A673 (cell line): ENCODE data around the gene HSD11B1. TPM values are rescaled to one million over a fixed set of nuclear protein-coding genes. Genes with fewer than 3 reads are reported as not detected.

Source experiments
- BruUV-seq: library from RNA; stranded (reverse); fragments of 400-500 nt; replicated peaks from 2 replicates; lab custom pipeline; 2021; lab: Mats Ljungman, UMichigan
- CTCF ChIA-PET: fragments of 300-600 bp; sonication (Branson Sonifier 250); formaldehyde crosslinking; loops from one replicate; lab custom pipeline; 2022; ENCODE audit warnings: antibody characterized with exemption; lab: Charles Lee
- POLR2A ChIA-PET: fragments of 300-600 bp; sonication (Branson Sonifier 250); formaldehyde crosslinking; loops from one replicate; lab custom pipeline; 2022; ENCODE audit warnings: antibody characterized with exemption; ENCODE audit not compliant: low non-redundant PET; lab: Charles Lee
- DNase-seq: peaks from one replicate; pipeline ENCODE4 v3.0.0-alpha.2; 2015; ENCODE audit warnings: low spot score
- H3K27ac ChIP-seq: fragments of 200-600 bp; sonication (generic); 2 replicates; pipeline ENCODE4 v1.5.1; 2016; ENCODE audit warnings: mixed run types, low read depth, mild to moderate bottlenecking, mixed read lengths, antibody characterized with exemption, low read length; ENCODE audit not compliant: poor library complexity, severe bottlenecking
- H3K27me3 ChIP-seq: fragments of 200-600 bp; sonication (generic); replicated peaks from 2 replicates; pipeline ENCODE4 v1.6.1; 2017; ENCODE audit warnings: mixed run types, low read depth, mild to moderate bottlenecking, mixed read lengths, antibody characterized with exemption, low read length; ENCODE audit not compliant: insufficient read depth, poor library complexity
- H3K36me3 ChIP-seq: fragments of 200-600 bp; sonication (generic); 2 replicates; pipeline ENCODE4 v1.6.1; 2016; ENCODE audit warnings: mixed run types, mild to moderate bottlenecking, mixed read lengths, antibody characterized with exemption, low read length; ENCODE audit not compliant: insufficient read depth, poor library complexity, severe bottlenecking
- H3K4me1 ChIP-seq: fragments of 200-600 bp; sonication (generic); 2 replicates; pipeline ENCODE4 v1.6.1; 2017; ENCODE audit warnings: mixed run types, mild to moderate bottlenecking, mixed read lengths, antibody characterized with exemption, low read length; ENCODE audit not compliant: insufficient read depth, poor library complexity, severe bottlenecking
- H3K4me3 ChIP-seq: fragments of 200-600 bp; sonication (generic); 2 replicates; pipeline ENCODE4 v1.5.1; 2016; ENCODE audit warnings: low read depth, mixed run types, mild to moderate bottlenecking, mixed read lengths, low read length; ENCODE audit not compliant: poor library complexity, severe bottlenecking
- H3K9me3 ChIP-seq: fragments of 200-600 bp; sonication (generic); 2 replicates; pipeline ENCODE4 v1.6.1; 2016; ENCODE audit warnings: mixed run types, low read depth, mild to moderate bottlenecking, mixed read lengths, antibody characterized with exemption, low read length; ENCODE audit not compliant: poor library complexity, severe bottlenecking
- EZH2 ChIP-seq: fragments of 200-600 bp; sonication (generic); IDR thresholded peaks from 2 replicates; pipeline ENCODE4 v1.6.1; 2017; ENCODE audit warnings: borderline replicate concordance, low read depth, mild to moderate bottlenecking, mixed read lengths, antibody characterized with exemption, low read length; ENCODE audit not compliant: poor library complexity, severe bottlenecking
- intact Hi-C: fragments of 100-400 bp; cut with micrococcal nuclease; formaldehyde crosslinking; loops from one replicate; pipeline ENCODE4 v1.10.0; 2022; ENCODE audit not compliant: unreplicated experiment
- total RNA-seq: library from RNA; stranded (reverse); gene quantifications from 2 replicates; pipeline ENCODE4 v1.2.3, GENCODE V29; 2021
- TF ChIP-seq, protein P1 (sequence below): fragments of 300-800, 200-600 bp; sonication (generic); conservative IDR thresholded peaks from 2 replicates; pipeline ENCODE4 v1.5.1; 2017; ENCODE audit warnings: low read depth, mild to moderate bottlenecking, antibody characterized with exemption, low read length, moderate library complexity, mixed read lengths

Gene HSD11B1
- total RNA-seq, 1 experiment from 2014 or later: not detected

GRCh38 chr1:209780268-209780667 lies 75.6 kb downstream of the HSD11B1 start:
- POLR2A ChIA-PET: no interaction called here

GRCh38 chr1:209783386-209783785 lies 78.7 kb downstream of the HSD11B1 start:
- intact Hi-C loops: no loop called here
- H3K27ac ChIP-seq: no peak overlapping the region
- TF ChIP-seq EZH2: no peak
- TF ChIP-seq, protein P1, sequence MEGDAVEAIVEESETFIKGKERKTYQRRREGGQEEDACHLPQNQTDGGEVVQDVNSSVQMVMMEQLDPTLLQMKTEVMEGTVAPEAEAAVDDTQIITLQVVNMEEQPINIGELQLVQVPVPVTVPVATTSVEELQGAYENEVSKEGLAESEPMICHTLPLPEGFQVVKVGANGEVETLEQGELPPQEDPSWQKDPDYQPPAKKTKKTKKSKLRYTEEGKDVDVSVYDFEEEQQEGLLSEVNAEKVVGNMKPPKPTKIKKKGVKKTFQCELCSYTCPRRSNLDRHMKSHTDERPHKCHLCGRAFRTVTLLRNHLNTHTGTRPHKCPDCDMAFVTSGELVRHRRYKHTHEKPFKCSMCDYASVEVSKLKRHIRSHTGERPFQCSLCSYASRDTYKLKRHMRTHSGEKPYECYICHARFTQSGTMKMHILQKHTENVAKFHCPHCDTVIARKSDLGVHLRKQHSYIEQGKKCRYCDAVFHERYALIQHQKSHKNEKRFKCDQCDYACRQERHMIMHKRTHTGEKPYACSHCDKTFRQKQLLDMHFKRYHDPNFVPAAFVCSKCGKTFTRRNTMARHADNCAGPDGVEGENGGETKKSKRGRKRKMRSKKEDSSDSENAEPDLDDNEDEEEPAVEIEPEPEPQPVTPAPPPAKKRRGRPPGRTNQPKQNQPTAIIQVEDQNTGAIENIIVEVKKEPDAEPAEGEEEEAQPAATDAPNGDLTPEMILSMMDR: no peak
- no peaks in the 10 kb centered on the region for H3K36me3 ChIP-seq
- POLR2A ChIA-PET: no interaction called here
- no TSS peak for BruUV-seq
- peaks cover 13% of the 10 kb centered on the region for H3K4me1 ChIP-seq
- H3K27me3 ChIP-seq: peaks cover 5% of the 10 kb centered on the region
- CTCF ChIA-PET: no interaction called here
- no peak for DNase-seq
- H3K9me3 ChIP-seq: no peaks in the 10 kb centered on the region
- H3K4me3 ChIP-seq: peak overlapping the region; percentile 63

More at GRCh38 chr1:209780268-209780667, 75.6 kb downstream of the HSD11B1 start:
- no TSS peak for BruUV-seq
- TF ChIP-seq EZH2: no peak
- TF ChIP-seq, protein P1: no peak
- H3K9me3 ChIP-seq: no peaks in the 10 kb centered on the region
- no peak overlapping the region for H3K27ac ChIP-seq
- intact Hi-C loops: no loop called here
- peaks cover 13% of the 10 kb centered on the region for H3K4me1 ChIP-seq
- no peaks in the 10 kb centered on the region for H3K27me3 ChIP-seq
- CTCF ChIA-PET: no interaction called here
- no peaks in the 10 kb centered on the region for H3K36me3 ChIP-seq
- no peak for DNase-seq
- no peak overlapping the region for H3K4me3 ChIP-seq

Other genes with a start within 250 kb of the HSD11B1 start
- gene CAMK1G, start 121.1 kb upstream of the HSD11B1 start, total RNA-seq: 18.6 and 21.2 TPM in 2 replicates
- gene LAMB3, start 52.4 kb upstream of the HSD11B1 start, total RNA-seq: 8.1 and 12.7 TPM in 2 replicates
- 5.8 and 9.0 TPM in 2 replicates for gene G0S2, start 29.4 kb upstream of the HSD11B1 start, total RNA-seq
- gene TRAF3IP3, start 51.2 kb downstream of the HSD11B1 start, total RNA-seq: 1.2 and 1.6 TPM in 2 replicates
- gene C1orf74, start 79.7 kb downstream of the HSD11B1 start, total RNA-seq: 4.2 and 5.0 TPM in 2 replicates
- gene IRF6, start 101.3 kb downstream of the HSD11B1 start, total RNA-seq: 0.17 and 0.28 TPM in 2 replicates
- 8.9 and 11.5 TPM in 2 replicates for gene UTP25, start 123.1 kb downstream of the HSD11B1 start, total RNA-seq
- gene SYT14, start 233.4 kb downstream of the HSD11B1 start, total RNA-seq: 18.2 and 22.4 TPM in 2 replicates